ENCODE data around the gene CTNNA2. TPM values are rescaled to one million over a fixed set of nuclear protein-coding genes. Genes with fewer than 3 reads are reported as not detected.

The CTNNA2 gene
- total RNA-seq, 1 donor from 2014 or later, result 2.9 TPM

GRCh38 chr2:79906139-79906890, 393.5 kb downstream of the CTNNA2 start:
- Histone ChIP-seq H3K4me3 (no peak overlapping the region), H3K9me3 (no peaks in the 10 kb centered on the region), H3K36me3 (no peaks in the 10 kb centered on the region), H3K27me3 (no peaks in the 10 kb centered on the region), H3K4me1 (no peaks in the 10 kb centered on the region), H3K27ac (no peak overlapping the region)
- DNase-seq (ENCODE audit: extremely low spot score in 2 of 2), result no peak
- TF ChIP-seq POLR2A (IDR thresholded peaks at IDR 0.05) (no peak), POLR2AphosphoS5 (IDR thresholded peaks at IDR 0.05; ENCODE audit: insufficient read depth in 1 of 2, low read depth in 1 of 2) (no peak), CTCF (IDR thresholded peaks at IDR 0.05) (no peak)
- intact Hi-C loops (cut with DNase I), result no loop called here

GRCh38 chr2:79909521-79909920, 396.7 kb downstream of the CTNNA2 start:
- DNase-seq (ENCODE audit: extremely low spot score in 2 of 2), result no peak
- Histone ChIP-seq H3K4me1 (no peaks in the 10 kb centered on the region), H3K27me3 (no peaks in the 10 kb centered on the region), H3K4me3 (no peak overlapping the region), H3K9me3 (no peaks in the 10 kb centered on the region), H3K27ac (no peak overlapping the region), H3K36me3 (no peaks in the 10 kb centered on the region)
- intact Hi-C loops (cut with DNase I), result no loop called here
- no peak for TF ChIP-seq POLR2A (IDR thresholded peaks at IDR 0.05)
- TF ChIP-seq POLR2AphosphoS5 (IDR thresholded peaks at IDR 0.05; ENCODE audit: insufficient read depth in 1 of 2, low read depth in 1 of 2), result no peak
- TF ChIP-seq CTCF (IDR thresholded peaks at IDR 0.05), result no peak

DNA sequence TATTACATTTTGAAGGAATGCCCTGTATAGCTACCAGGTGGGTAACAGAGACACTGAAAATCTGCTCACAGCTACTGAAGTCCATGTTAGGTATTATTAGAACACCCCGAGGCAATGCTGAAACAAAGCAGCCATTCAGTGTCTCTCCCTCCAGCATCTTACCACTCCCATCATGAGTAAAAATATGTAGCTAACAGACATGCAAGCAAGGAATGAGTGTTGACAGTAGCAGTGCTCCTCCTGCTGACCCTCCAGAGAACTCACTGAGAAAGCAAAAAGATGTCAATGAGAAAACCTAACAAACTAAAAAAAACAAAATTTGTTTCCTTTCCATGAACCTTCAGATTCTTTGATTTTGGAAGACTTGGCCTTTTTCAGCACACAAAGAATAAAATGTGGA, 397.8 kb downstream of the CTNNA2 start:
- no peak for DNase-seq (ENCODE audit: extremely low spot score in 2 of 2)
- Histone ChIP-seq H3K36me3 (no peaks in the 10 kb centered on the region), H3K4me3 (no peak overlapping the region), H3K4me1 (no peaks in the 10 kb centered on the region), H3K27me3 (no peaks in the 10 kb centered on the region), H3K9me3 (no peaks in the 10 kb centered on the region), H3K27ac (no peak overlapping the region)
- intact Hi-C loops (cut with DNase I), result no loop called here
- TF ChIP-seq POLR2AphosphoS5 (IDR thresholded peaks at IDR 0.05; ENCODE audit: insufficient read depth in 1 of 2, low read depth in 1 of 2) (no peak), CTCF (IDR thresholded peaks at IDR 0.05) (no peak), POLR2A (IDR thresholded peaks at IDR 0.05) (no peak)

DNA sequence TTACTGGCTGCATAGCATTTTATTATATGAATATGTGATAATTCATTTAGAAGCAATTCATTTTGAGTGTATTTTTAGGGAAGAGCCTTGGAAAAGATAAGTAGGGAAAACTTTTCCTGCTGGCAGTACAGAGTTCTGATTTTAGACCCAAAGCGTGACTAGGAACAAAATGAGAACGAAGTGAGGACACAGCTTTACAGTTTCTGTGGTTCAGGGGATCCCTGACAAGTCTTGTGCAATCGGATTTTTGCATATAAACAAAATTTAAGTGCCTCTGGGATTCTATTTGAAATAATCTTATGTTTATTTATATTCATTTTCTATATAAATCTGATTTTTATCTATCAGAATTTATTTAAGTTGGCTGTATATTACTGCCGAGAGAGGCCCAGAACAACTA, 402.6 kb downstream of the CTNNA2 start:
- H3K4me1 ChIP-seq, result no peaks in the 10 kb centered on the region
- no peak for DNase-seq (ENCODE audit: extremely low spot score in 2 of 2)
- TF ChIP-seq POLR2A (IDR thresholded peaks at IDR 0.05) (no peak), CTCF (IDR thresholded peaks at IDR 0.05) (no peak), POLR2AphosphoS5 (IDR thresholded peaks at IDR 0.05; ENCODE audit: insufficient read depth in 1 of 2, low read depth in 1 of 2) (no peak)
- H3K9me3 ChIP-seq, result no peaks in the 10 kb centered on the region
- intact Hi-C loops (cut with DNase I), result no loop called here
- H3K27me3 ChIP-seq, result no peaks in the 10 kb centered on the region
- no peaks in the 10 kb centered on the region for H3K36me3 ChIP-seq
- no peak overlapping the region for H3K27ac ChIP-seq
- H3K4me3 ChIP-seq, result no peak overlapping the region

- no peak for DNase-seq (ENCODE audit: extremely low spot score in 2 of 2)
- Histone ChIP-seq H3K27ac (no peak overlapping the region), H3K27me3 (no peaks in the 10 kb centered on the region), H3K4me1 (no peaks in the 10 kb centered on the region), H3K4me3 (no peak overlapping the region), H3K36me3 (no peaks in the 10 kb centered on the region), H3K9me3 (no peaks in the 10 kb centered on the region)
- intact Hi-C loops (cut with DNase I), result no loop called here
- no peak for TF ChIP-seq POLR2AphosphoS5 (IDR thresholded peaks at IDR 0.05; ENCODE audit: insufficient read depth in 1 of 2, low read depth in 1 of 2)
- TF ChIP-seq POLR2A (IDR thresholded peaks at IDR 0.05), result no peak
- no peak for TF ChIP-seq CTCF (IDR thresholded peaks at IDR 0.05)
Measured at GRCh38 chr2:79916285-79916684, 403.4 kb downstream of the CTNNA2 start.

All from vagina (tissue), 2 donors.